Endodermal cell (in vitro differentiated cells): ENCODE results near the gene PRR23B. TPM values are rescaled to one million over a fixed set of nuclear protein-coding genes. Genes with fewer than 3 reads are reported as not detected.

Experiments
- DNase-seq: peaks from one replicate; pipeline ENCODE4 v3.0.0-alpha.2; 2017
- H3K27ac ChIP-seq: 2 replicates; pipeline ENCODE4 v1.5.1; 2013; ENCODE audit warnings: mild to moderate bottlenecking, low read depth, low read length, moderate library complexity
- H3K27me3 ChIP-seq: 2 replicates; pipeline ENCODE4 v1.6.1; 2013; ENCODE audit warnings: mild to moderate bottlenecking, low read length, moderate library complexity; ENCODE audit not compliant: insufficient read depth, control insufficient read depth, poor library complexity, severe bottlenecking
- H3K36me3 ChIP-seq: 2 replicates; pipeline ENCODE4 v1.7.0; 2013; ENCODE audit warnings: mild to moderate bottlenecking, low read length, moderate library complexity; ENCODE audit not compliant: control insufficient read depth, insufficient read depth
- H3K4me1 ChIP-seq: one replicate; pipeline ENCODE4 v1.7.0; 2013; ENCODE audit warnings: low read length; ENCODE audit not compliant: control insufficient read depth, insufficient read depth
- H3K4me3 ChIP-seq: 2 replicates; pipeline ENCODE4 v1.5.1; 2013; ENCODE audit warnings: mild to moderate bottlenecking, low read length, moderate library complexity
- H3K9ac ChIP-seq: 2 replicates; pipeline ENCODE4 v1.6.1; 2013; ENCODE audit warnings: mild to moderate bottlenecking, low read length, moderate library complexity; ENCODE audit not compliant: poor library complexity, severe bottlenecking; ENCODE audit errors: extremely low read depth
- H3K9me3 ChIP-seq: 2 replicates; pipeline ENCODE4 v1.6.1; 2013; ENCODE audit warnings: mild to moderate bottlenecking, low read length, moderate library complexity; ENCODE audit not compliant: control insufficient read depth
- H3K27ac Mint-ChIP-seq: 2 replicates; pipeline ENCODE4 v1.8.0; 2020; ENCODE audit warnings: mixed read lengths
- H3K27me3 Mint-ChIP-seq: 2 replicates; pipeline ENCODE4 v1.8.0; 2021; ENCODE audit warnings: mild to moderate bottlenecking, mixed read lengths; ENCODE audit not compliant: insufficient read depth
- H3K36me3 Mint-ChIP-seq: 2 replicates; pipeline ENCODE4 v1.8.0; 2020; ENCODE audit warnings: low read depth, mixed read lengths
- H3K4me1 Mint-ChIP-seq: 2 replicates; pipeline ENCODE4 v1.8.0; 2020; ENCODE audit warnings: mixed read lengths
- H3K4me3 Mint-ChIP-seq: 2 replicates; pipeline ENCODE4 v1.8.0; 2020; ENCODE audit warnings: mild to moderate bottlenecking, moderate library complexity, mixed read lengths
- H3K9me3 Mint-ChIP-seq: 2 replicates; pipeline ENCODE4 v1.8.0; 2020; ENCODE audit warnings: mild to moderate bottlenecking, mixed read lengths
- WGBS, 2 experiments: methylation state at CpG; one replicate each; pipeline versions ENCODE4 v1.1.5 to v1.1.7; 2013; ENCODE audit warnings: missing lambda C conversion rate in 2 of 2, mixed read lengths in 1 of 2; ENCODE audit not compliant: insufficient coverage in 1 of 2, insufficient read length in 1 of 2; 5-methylcytosine and 5-hydroxymethylcytosine counted together
- long read RNA-seq, 4 experiments: library from polyadenylated mRNA in 2 of 4; library from RNA in 1 of 4; library from capped mRNA in 1 of 4; stranded (forward) in 3 of 4; unstranded in 1 of 4; transcript quantifications; one replicate each; pipeline ENCODE4 v2.0.0, GENCODE V29; 2020 to 2021; ENCODE audit warnings: inconsistent platforms in 1 of 4
- polyA plus RNA-seq, 2 experiments: library from polyadenylated mRNA; stranded (reverse); fragments of 50-300 nt; gene quantifications; one replicate each; pipeline ENCODE4 v1.2.3, GENCODE V29; 2013
- total RNA-seq, 2 donors: library from RNA; stranded (reverse); fragmentation: NEBNext Ultra II Directional in 1 of 2; extraction: Animal tissue kit (Norgen Biotek cat#: 25700) in 1 of 2; gene quantifications; 2 replicates in 1 of 2; 3 replicates in 1 of 2; pipeline ENCODE4 v1.2.1, GENCODE V29; 2021
- TF ChIP-seq, protein P1 (sequence below): fragments of 200-600 bp; sonication (generic); conservative IDR thresholded peaks from 2 replicates; pipeline ENCODE4 v1.5.0; 2021; ENCODE audit warnings: antibody characterized with exemption, mild to moderate bottlenecking

The PRR23B gene
- total RNA-seq = not detected
- polyA plus RNA-seq (2013, experiment 1 of 2) = not detected
- not detected for polyA plus RNA-seq (2013, experiment 2 of 2)
- long read RNA-seq, experiment 1 = 0 reads
- long read RNA-seq, experiment 2 = 0 reads
- long read RNA-seq, experiment 3 = 0 reads
- long read RNA-seq, experiment 4 = 0 reads

DNA sequence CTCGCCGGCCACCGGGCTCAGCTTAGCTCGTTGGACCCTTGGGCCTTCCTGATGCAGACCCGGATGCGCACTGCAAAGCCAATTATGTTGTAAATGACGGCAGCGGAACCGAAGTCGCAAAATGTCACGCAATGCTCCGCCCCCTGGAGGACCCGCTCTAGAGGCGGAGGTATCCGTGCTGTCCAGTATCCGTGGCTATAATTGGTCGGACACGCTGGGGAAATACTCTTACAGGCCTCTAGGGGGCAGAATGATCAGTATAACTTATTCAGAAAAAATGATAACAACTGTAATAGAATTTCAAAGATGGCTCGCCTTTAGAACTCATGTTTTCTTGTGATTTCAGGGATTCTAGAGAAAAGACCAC, at the start of gene PRR23B:
Gene PRR23B, minus strand, starts transcription at position 59 of the 367 bp plus-strand sequence. CDS start 265 bp downstream, outside the sequence.
- 92 to 99% methylated on average over 11 to 19 of the region's 19 CpGs for WGBS, 2 experiments

DNA sequence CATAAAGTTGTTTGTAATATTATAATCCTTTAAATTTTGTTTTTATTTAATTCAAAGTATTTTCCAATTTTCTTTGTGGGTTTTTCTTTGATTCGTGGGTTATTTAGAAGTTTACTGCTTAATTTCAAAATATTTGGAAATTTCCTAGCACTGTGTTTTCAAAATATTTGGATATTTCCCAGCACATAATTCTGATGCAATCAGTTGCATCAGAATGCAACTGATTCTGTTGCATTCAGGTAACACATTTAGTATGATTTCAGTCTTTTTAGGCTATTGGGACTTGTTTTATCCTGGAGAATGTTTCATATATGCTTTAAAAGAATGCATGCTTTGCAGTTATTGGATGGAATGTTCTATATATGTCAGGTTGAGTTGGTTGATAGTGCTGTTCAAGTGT, 42.2 kb upstream of the PRR23B start:
- DNase-seq = no peak
- no peaks in the 10 kb centered on the region for H3K27me3 ChIP-seq
- no peaks in the 10 kb centered on the region for H3K4me1 ChIP-seq
- TF ChIP-seq, protein P1, sequence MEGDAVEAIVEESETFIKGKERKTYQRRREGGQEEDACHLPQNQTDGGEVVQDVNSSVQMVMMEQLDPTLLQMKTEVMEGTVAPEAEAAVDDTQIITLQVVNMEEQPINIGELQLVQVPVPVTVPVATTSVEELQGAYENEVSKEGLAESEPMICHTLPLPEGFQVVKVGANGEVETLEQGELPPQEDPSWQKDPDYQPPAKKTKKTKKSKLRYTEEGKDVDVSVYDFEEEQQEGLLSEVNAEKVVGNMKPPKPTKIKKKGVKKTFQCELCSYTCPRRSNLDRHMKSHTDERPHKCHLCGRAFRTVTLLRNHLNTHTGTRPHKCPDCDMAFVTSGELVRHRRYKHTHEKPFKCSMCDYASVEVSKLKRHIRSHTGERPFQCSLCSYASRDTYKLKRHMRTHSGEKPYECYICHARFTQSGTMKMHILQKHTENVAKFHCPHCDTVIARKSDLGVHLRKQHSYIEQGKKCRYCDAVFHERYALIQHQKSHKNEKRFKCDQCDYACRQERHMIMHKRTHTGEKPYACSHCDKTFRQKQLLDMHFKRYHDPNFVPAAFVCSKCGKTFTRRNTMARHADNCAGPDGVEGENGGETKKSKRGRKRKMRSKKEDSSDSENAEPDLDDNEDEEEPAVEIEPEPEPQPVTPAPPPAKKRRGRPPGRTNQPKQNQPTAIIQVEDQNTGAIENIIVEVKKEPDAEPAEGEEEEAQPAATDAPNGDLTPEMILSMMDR = no peak
- no peak overlapping the region for H3K4me3 Mint-ChIP-seq
- H3K27ac ChIP-seq = no peak overlapping the region
- H3K27me3 Mint-ChIP-seq = peaks cover 4% of the 10 kb centered on the region
- no peak overlapping the region for H3K27ac Mint-ChIP-seq
- no peaks in the 10 kb centered on the region for H3K9me3 Mint-ChIP-seq
- no peaks in the 10 kb centered on the region for H3K36me3 ChIP-seq
- H3K36me3 Mint-ChIP-seq = no peaks in the 10 kb centered on the region
- no CpG with 5 or more reads among the region's 1 CpG for WGBS, 2 experiments
- no peak overlapping the region for H3K9ac ChIP-seq
- no peak overlapping the region for H3K4me3 ChIP-seq
- H3K9me3 ChIP-seq = no peaks in the 10 kb centered on the region
- H3K4me1 Mint-ChIP-seq = no peaks in the 10 kb centered on the region

More for the DNA sequence above, at the start of gene PRR23B:
- peak; percentile 47 for DNase-seq
- H3K9me3 Mint-ChIP-seq = peaks cover 16% of the 10 kb centered on the region
- Histone ChIP-seq H3K36me3 (no peaks in the 10 kb centered on the region), H3K4me1 (no peaks in the 10 kb centered on the region), H3K27me3 (no peaks in the 10 kb centered on the region), H3K9me3 (no peaks in the 10 kb centered on the region), H3K4me3 (no peak within 1 kb of the TSS), H3K9ac (no peak within 1 kb of the TSS), H3K27ac (no peak within 1 kb of the TSS)
- TF ChIP-seq, protein P1 = peak; percentile 59
- H3K27me3 Mint-ChIP-seq = peaks cover 2% of the 10 kb centered on the region
- peaks cover 3% of the 10 kb centered on the region for H3K36me3 Mint-ChIP-seq
- no peaks in the 10 kb centered on the region for H3K4me1 Mint-ChIP-seq
- H3K4me3 Mint-ChIP-seq = no peak within 1 kb of the TSS
- no peak within 1 kb of the TSS for H3K27ac Mint-ChIP-seq

DNA sequence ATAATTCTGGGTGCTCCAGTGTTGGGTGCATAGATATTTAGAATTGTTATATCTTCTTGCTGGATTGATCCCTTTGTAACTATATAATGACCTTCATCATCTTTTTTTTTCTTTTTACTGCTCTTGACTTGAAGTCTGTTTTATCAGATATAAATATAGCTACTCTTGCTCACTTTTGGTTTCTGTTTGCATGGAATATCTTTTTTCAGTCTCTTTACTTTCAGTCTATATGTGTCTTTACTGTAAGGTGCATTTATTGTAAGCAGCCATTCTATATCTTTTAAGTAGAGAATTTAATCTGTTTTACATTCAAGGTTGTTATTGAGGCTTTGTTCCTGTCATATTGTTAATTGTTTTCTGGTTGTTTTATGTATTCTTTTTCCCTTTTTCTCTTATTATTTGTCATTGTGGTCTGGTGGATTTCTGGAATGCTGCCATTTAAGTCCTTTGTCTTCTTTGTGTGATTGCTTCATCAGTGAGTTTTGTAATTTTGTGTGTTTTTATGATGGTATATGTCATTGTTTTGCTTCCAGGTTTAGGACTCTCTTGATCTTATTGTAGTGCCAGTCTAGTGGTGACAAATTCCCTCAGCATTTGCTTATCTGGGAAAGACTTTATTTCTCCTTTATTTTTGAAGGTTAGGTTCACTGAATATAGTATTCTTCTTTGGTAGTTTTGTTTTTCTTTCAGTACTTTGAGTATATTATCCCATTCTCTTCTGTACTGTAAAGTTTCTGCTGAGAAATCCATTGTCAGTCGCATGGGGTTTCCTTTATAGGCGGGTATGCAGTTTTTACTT, 32.3 kb upstream of the PRR23B start:
- TF ChIP-seq, protein P1 = no peak
- Histone ChIP-seq H3K27me3 (no peaks in the 10 kb centered on the region), H3K36me3 (no peaks in the 10 kb centered on the region), H3K4me3 (no peak overlapping the region), H3K9me3 (peaks cover 7% of the 10 kb centered on the region), H3K9ac (no peak overlapping the region), H3K4me1 (no peaks in the 10 kb centered on the region), H3K27ac (no peak overlapping the region)
- H3K9me3 Mint-ChIP-seq = peaks cover 17% of the 10 kb centered on the region
- 68 to 83% methylated on average over 1 to 2 of the region's 2 CpGs for WGBS, 2 experiments
- H3K4me1 Mint-ChIP-seq = no peaks in the 10 kb centered on the region
- no peak overlapping the region for H3K4me3 Mint-ChIP-seq
- peaks cover 11% of the 10 kb centered on the region for H3K27me3 Mint-ChIP-seq
- no peaks in the 10 kb centered on the region for H3K36me3 Mint-ChIP-seq
- no peak for DNase-seq
- no peak overlapping the region for H3K27ac Mint-ChIP-seq
